GM21423 (cell line): ENCODE data around the gene GBP2.
"Not testable (repeated sequence)": the region's sequence is repeated elsewhere in the genome, so short reads cannot be mapped to it uniquely, and the experiment has no call there.

Experiments
- ATAC-seq: cut with Tn5 transposase; IDR thresholded peaks from one replicate; pipeline ENCODE4 v1.9.1; 2021; ENCODE audit warnings: mild to moderate bottlenecking, moderate library complexity; ENCODE audit not compliant: unreplicated experiment

GBP2 gene

DNA sequence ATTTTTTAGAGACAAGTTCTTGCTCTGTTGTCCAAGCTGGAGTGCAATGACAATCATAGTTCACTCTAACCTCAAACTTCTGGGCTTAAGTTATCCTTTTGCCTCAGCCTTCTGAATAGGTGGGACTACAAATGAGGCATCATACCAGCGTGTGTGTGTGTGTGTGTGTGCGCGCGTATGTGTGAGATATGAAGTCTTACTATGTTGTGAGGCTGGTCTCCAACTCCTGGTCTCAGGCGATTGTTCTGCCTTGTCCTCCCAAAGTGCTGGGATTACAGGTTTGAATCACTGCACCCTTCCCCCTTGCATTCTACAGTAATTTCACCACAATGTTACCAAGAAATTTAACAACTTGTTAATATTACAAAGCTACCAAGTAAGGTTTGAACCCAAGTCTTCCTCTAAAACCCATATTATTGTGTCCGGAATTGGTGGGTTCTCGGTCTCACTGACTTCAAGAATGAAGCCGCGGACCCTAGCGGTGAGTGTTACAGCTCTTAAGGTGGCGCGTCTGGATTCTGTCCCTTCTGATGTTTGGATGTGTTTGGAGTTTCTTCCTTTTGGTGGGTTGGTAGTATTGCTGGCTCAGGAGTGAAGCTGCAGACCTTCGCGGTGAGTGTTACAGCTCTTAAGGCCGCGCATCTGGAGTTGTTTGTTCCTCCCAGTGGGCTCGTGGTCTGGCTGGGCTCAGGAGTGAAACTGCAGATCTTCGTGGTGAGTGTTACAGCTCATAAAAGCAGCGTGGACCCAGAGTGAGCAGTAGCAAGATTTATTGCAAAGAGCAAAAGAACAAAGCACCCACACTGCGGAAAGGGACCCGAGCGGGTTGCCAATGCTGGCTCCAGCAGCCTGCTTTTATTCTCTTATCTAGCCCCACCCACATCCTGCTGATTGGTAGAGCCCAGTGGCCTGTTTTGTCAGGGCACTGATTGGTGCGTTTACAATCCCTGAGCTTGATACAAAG lies 970 bp upstream of the GBP2 start:
- ATAC-seq: not testable (repeated sequence)

GRCh38 chr1:89125240-89125912 lies 538 bp downstream of the GBP2 start:
- ATAC-seq: peak; percentile 23

GRCh38 chr1:89121641-89122040 lies 4.3 kb downstream of the GBP2 start:
- ATAC-seq: no peak

DNA sequence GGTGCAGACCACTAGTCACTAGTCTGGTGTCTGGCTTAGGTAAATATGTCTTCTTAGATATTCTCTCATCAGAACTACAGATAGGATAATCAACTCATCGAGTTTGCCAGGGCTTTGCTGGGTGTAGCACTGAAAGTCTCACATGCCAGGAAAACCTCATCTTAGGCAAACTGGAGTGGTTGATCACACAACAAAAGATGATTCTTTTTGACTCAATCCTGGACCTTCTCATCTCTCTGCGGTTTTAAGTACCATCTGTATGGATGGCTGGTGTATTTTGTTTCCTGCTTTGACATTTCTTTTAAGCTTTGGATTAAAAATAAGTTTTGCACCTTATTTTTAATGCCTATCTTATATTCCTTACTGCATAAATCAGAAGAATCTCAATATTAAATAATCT lies 11.3 kb downstream of the GBP2 start:
- ATAC-seq: no peak

GRCh38 chr1:89112871-89113613 lies 12.9 kb downstream of the GBP2 start:
- no peak for ATAC-seq

DNA sequence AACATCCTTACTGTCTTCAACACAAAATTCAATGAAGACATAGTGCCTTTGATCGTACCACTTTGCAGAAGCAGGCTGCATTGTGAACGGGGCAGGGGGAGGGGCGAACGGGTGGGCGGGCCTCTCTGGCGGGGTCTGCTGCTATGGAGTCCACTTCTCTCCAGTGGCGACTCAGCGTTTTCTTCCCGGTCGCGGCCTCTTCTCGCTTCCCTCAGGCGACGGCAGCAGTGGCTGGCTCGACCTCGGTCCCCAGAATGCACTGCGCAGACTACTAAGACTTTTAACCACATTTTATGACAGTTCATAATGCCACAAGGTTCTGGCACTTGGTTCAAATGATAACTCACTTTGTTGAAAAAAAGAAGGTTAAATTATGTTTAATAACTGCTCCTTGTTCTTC lies 21.2 kb downstream of the GBP2 start:
- no peak for ATAC-seq

- ATAC-seq: no peak
Measured at GRCh38 chr1:89104147-89104546, 21.8 kb downstream of the GBP2 start.

DNA sequence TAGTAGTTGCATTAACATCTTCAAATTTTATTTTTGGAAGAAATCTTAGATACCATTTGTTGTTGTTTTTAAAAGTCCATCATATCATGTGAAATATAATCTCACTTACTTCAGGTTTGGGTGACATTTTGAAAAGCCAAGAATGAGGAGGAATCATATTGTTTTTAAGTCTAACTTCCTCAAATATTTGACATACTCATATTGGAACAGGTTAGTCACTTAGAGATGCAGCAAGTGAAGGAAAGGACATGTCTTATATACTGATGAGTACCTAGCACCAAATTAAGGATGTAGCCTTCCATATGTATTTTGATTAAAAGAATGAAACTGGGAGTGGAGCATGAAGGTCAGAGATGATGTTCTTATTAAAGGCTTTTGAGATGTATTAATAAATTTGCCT lies 23.9 kb downstream of the GBP2 start:
- ATAC-seq: no peak

DNA sequence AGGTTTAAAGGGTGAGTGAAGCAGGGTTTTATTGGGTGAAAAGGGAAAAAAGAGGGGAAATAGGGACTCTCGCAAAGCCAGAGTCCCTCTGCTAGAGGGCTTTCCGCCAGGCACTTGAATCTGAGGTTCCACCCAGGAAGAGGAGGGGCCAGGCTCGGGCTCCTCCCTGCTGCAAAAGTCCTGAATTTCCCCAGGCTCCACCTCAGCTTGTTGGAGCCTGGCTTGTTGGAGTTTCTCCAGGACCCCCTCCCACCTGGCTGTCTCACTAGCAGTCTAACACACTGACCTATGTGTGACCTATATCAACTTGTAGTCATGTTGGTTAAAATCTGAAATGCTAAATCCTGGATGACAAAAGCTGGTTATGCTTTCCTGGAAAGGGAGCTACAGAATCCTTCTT lies 25.5 kb downstream of the GBP2 start:
- ATAC-seq: no peak

GRCh38 chr1:89098857-89099256 lies 27.1 kb downstream of the GBP2 start:
- ATAC-seq: no peak

DNA sequence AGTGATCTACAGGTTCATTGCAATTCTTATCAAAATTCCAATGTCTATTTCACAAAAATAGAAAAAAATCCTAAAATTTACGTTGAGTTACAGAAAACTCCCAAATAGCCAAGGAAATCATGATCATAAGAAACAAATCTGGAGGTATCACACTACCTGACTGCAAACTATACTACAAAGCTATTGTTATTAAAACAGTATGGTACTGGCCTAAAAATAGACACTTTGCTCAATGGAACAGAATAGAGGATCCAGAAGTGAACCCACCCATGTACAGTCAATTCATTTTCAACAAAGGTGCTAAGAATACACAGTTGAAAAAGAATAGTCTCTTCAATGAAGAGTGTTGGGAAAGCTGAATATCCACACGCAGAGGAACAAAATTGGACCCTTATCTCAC lies 30.2 kb downstream of the GBP2 start:
- ATAC-seq: no peak

DNA sequence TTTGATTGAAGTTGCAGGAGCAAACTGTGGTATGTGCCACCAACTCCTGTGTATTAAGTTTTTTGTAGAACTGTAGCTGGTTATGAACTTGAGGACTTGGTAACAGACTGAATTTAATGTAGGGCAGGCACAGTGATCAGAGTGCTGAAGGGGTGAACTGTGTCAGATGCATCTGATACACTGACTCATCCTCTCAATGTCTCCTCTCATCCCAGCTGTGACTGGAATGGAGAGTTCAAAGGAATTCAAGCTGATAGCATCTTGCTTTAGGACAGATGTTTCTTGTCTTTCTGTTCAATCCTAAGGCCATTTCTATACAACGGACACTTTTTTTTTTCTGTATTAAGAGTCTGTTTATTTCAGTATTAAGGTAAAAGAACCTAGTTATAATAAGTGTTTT lies 36.0 kb downstream of the GBP2 start:
- no peak for ATAC-seq

GRCh38 chr1:89088572-89088971 lies 37.3 kb downstream of the GBP2 start:
- ATAC-seq: no peak

DNA sequence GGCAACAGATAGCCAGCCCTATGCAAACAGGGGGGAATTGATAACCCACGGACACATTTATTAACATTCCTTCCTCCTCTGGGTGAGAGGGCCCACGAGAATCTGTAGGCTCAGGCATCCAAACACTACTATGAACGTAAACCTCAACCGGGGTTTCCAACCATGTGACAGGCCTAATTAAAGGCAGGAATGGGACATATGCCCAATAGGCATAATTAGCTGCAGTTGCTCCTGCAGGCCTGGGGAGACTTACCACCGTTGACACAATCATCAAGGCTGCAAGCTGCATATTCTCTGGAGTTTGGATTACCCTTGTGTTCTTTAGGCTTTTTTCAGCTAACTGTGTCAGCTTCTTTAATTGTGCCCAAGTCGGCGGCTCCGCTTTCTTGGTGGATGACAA lies 38.7 kb downstream of the GBP2 start:
- ATAC-seq: no peak

DNA sequence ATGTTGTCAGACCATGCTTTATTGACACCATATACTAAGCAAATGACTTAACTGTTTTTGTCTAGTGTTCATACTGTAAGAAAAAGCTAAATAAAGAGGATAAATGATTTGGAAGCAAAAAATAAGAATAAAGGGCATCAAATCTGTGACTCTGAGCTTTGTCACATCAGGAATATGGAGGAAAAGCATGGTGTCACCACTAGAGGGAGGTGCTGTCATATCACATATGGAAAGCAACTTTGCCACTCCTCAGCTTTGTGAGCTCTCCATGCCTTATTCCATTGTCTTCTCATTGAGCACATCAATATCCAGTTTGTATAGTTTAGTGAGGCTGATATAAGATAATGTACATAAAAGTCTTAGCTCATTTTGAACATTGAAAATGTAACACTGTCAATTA lies 40.1 kb downstream of the GBP2 start:
- no peak for ATAC-seq

DNA sequence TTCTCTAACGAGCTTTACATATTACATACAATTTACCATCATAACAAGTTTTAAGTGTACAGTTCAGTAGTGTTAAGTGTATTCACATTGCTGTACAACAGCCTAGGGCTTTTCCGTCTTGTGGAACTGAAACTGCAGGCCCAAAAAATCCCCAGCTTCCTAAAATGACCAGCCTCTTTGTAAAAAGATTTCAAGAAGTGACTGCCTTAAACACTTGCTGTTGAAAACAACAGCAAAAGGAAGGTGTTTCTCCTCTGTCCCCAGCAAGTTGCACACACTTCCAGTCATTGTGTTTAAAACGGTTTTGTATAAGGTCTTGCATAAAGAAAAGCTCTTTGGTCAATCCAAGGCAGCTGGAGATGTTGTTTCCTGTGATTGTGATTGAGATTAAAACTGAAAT lies 44.9 kb downstream of the GBP2 start:
- no peak for ATAC-seq

DNA sequence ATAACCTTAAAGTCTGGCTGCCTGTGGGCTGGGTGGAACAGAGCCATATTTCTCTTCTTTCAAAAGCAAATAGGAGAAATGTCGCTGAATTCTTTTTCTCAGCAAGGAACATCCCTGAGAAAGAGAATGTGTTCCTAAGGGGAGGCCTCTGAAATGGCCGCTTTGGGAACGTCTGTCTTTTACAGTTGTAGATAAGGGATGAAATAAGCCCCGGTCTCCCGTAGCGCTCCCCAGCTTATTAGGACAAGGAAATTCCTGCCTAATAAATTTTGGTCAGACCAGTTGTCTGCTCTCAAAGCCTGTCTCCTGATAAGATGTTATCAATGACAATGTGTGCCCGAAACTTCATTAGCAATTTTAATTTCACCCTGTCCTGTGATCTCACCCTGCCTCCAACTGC lies 45.8 kb downstream of the GBP2 start:
- ATAC-seq: not testable (repeated sequence)

DNA sequence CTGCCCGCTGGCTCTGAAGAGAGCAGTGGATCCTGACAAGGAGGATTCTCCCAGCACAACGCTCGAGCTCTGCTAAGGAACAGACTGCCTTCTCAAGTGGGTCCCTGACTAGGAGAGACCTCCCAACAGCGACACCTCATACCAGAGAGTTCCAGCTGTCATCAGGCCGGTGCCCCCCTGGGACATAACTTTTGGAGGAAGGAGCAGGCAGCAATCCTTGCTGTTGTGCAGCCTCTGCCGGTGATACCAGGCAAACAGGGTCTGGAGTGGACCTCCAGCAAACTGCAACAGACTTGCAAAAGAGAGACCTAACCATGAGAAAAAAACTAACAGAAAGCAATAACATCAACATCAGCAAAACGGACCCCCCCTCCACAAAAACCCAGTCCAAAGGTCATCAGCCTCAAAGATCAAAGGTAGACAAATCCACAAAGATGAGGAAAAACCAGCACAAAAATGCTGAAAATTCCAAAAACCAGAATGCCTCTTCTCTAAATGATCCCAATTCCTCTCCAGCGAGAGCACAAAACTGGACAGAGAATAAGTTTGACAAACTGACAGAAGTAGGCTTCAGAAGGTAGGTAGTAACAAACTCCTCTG lies 53.3 kb downstream of the GBP2 start:
- ATAC-seq: not testable (repeated sequence)

DNA sequence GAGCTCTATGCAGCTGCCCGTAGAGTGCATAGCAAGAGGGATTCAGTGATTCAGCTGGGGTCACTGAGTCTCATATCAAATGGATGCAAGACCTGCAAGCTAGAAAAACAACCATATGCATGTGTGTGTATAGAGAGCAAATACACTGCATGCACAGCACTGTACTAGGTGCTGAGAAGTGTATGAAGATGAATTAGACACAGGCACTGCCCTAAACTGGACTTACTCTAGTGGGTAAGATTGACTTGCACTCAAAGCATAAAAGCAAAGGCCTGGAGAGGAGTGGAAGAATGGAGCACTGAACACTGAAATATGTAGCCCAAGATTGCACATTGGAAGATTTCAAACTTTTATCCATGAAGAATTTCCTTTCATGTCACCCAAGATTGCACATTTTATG lies 55.4 kb downstream of the GBP2 start:
- ATAC-seq: no peak

DNA sequence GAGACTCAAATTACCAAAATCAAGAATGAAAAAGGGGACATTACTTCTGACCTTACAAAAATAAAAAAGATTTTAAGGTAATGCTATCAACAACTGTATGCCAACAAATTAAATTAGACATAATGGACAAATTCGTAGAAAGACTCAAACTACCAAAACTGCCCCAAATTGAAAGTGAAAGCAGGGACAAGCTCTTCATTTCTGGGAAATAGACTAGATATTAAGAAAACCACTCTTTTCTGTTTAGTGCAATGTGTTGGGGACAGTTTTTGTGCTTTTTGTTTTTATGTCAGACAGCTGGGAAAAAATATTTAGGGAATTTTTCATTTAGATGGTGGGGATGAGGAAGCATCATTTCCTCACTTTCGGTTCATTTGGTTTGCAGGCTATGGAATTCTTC lies 56.0 kb downstream of the GBP2 start:
- ATAC-seq: no peak

DNA sequence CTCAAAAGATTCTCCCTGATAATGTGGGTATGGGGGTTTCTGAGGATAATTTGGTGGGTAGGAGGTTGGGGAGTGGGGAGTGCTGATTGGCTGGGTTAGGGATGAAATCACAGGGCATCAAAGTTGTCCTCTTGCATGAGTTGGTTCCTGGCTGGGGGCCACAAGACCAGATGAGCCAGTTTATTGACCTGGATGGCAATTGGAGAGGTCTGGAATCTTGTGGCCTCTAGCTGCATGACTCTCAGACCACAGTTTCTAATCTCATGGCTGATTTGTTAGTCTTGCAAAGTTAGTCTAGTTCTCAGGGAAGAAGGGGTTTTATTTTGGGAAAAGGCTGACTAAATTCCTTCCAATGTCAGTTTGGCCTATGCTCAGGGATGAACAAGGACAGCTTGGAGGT lies 57.6 kb downstream of the GBP2 start:
- no peak for ATAC-seq
